MCF 10A (cell line): Measurements from ENCODE around the gene STARD13. TPM values are rescaled to one million over a fixed set of nuclear protein-coding genes. Genes with fewer than 3 reads are reported as not detected.

Experiments used
- BruUV-seq: library from RNA; stranded (reverse); fragments of 400-500 nt; replicated peaks from 2 replicates; lab custom pipeline; 2021; lab: Mats Ljungman, UMichigan
- CTCF ChIA-PET: fragments of 300-600 bp; sonication (Branson Sonifier 250); formaldehyde crosslinking; extraction: SDS; loops from one replicate; lab custom pipeline; 2021; ENCODE audit warnings: antibody characterized with exemption, inconsistent platforms; lab: Yijun Ruan, JAX
- POLR2A ChIA-PET: fragments of 300-600, 350-650 bp; sonication (Branson Sonifier 250); formaldehyde crosslinking; extraction: SDS; loops from one replicate; lab custom pipeline; 2020; ENCODE audit warnings: antibody characterized with exemption, inconsistent platforms; lab: Yijun Ruan, JAX
- DNase-seq: peaks from one replicate; pipeline ENCODE4 v3.0.0-alpha.2; 2018; ENCODE audit not compliant: unreplicated experiment
- H3K27ac Mint-ChIP-seq: one replicate; pipeline ENCODE4 v1.8.0; 2022; ENCODE audit warnings: mild to moderate bottlenecking, low read depth, mixed read lengths; ENCODE audit not compliant: unreplicated experiment
- H3K27me3 Mint-ChIP-seq: one replicate; pipeline ENCODE4 v1.8.0; 2022; ENCODE audit warnings: mixed read lengths; ENCODE audit not compliant: insufficient read depth, unreplicated experiment
- H3K36me3 Mint-ChIP-seq: one replicate; pipeline ENCODE4 v1.8.0; 2022; ENCODE audit warnings: mild to moderate bottlenecking, moderate library complexity, mixed read lengths; ENCODE audit not compliant: insufficient read depth, unreplicated experiment
- H3K4me1 Mint-ChIP-seq: one replicate; pipeline ENCODE4 v1.8.0; 2022; ENCODE audit warnings: mixed read lengths; ENCODE audit not compliant: insufficient read depth, unreplicated experiment
- H3K4me3 Mint-ChIP-seq: one replicate; pipeline ENCODE4 v1.8.0; 2022; ENCODE audit warnings: mild to moderate bottlenecking, moderate library complexity, mixed read lengths; ENCODE audit not compliant: unreplicated experiment
- H3K9me3 Mint-ChIP-seq: one replicate; pipeline ENCODE4 v1.8.0; 2022; ENCODE audit warnings: mixed read lengths; ENCODE audit not compliant: unreplicated experiment
- intact Hi-C: fragments of 100-400 bp; cut with micrococcal nuclease; formaldehyde crosslinking; loops from 2 replicates; pipeline ENCODE4 v1.14.1; 2022
- total RNA-seq: library from RNA; stranded (reverse); gene quantifications from 2 replicates; pipeline ENCODE4 v1.2.3, GENCODE V29; 2022
- TF ChIP-seq, protein P1 (sequence below): fragments of 200-600 bp; IDR thresholded peaks from one replicate; pipeline ENCODE4 v1.8.0; 2022; ENCODE audit warnings: antibody characterized with exemption, mild to moderate bottlenecking; ENCODE audit not compliant: unreplicated experiment

Gene STARD13
- total RNA-seq, 1 experiment from 2014 or later = 31.9 TPM

DNA sequence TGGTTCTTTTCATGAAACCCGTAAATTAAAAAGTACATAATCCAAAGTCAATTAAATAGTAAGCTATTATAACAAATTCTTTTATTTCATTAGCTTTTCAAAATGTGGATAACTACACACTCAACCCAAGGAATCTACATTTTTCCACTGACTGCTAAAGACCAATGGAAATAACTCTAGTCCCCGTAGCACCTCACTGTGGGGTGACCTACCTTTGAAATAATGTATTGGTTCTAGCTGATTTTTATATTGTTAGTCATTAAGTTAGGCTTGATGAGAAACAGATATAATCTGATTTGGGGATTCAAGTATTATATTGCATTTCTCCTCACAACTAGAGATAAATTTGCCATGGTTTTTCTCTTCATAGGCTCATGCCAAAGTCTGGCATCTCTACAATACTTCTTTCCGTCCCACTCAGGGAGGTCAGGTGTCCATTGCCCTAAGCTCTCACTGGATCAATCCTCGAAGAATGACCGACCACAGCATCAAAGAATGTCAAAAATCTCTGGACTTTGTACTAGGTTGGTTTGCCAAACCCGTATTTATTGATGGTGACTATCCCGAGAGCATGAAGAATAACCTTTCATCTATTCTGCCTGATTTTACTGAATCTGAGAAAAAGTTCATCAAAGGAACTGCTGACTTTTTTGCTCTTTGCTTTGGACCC, 232.0 kb downstream of the STARD13 start:
- Mint-ChIP-seq H3K27ac (no peak overlapping the region), H3K4me3 (no peak overlapping the region), H3K4me1 (no peaks in the 10 kb centered on the region), H3K27me3 (no peaks in the 10 kb centered on the region), H3K36me3 (no peaks in the 10 kb centered on the region), H3K9me3 (no peaks in the 10 kb centered on the region)
- BruUV-seq = no TSS peak
- DNase-seq = no peak
- intact Hi-C loops = no loop called here
- TF ChIP-seq, protein P1, sequence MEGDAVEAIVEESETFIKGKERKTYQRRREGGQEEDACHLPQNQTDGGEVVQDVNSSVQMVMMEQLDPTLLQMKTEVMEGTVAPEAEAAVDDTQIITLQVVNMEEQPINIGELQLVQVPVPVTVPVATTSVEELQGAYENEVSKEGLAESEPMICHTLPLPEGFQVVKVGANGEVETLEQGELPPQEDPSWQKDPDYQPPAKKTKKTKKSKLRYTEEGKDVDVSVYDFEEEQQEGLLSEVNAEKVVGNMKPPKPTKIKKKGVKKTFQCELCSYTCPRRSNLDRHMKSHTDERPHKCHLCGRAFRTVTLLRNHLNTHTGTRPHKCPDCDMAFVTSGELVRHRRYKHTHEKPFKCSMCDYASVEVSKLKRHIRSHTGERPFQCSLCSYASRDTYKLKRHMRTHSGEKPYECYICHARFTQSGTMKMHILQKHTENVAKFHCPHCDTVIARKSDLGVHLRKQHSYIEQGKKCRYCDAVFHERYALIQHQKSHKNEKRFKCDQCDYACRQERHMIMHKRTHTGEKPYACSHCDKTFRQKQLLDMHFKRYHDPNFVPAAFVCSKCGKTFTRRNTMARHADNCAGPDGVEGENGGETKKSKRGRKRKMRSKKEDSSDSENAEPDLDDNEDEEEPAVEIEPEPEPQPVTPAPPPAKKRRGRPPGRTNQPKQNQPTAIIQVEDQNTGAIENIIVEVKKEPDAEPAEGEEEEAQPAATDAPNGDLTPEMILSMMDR = no peak
- ChIA-PET POLR2A (no interaction called here), CTCF (interaction anchor here (0.8 kb wide), 1 partner anchor 47 kb away, joined by 3 read pairs; no protein-coding TSS in a partner anchor)
